GM19467 (cell line): ENCODE measurements around the gene KAT7.
A peak's percentile ranks its signal among the peaks of the same experiment; 100 is the strongest.

Experiments
- ATAC-seq: cut with Tn5 transposase; IDR thresholded peaks from one replicate; pipeline ENCODE4 v1.9.1; 2021; ENCODE audit warnings: mild to moderate bottlenecking, moderate library complexity; ENCODE audit not compliant: unreplicated experiment

The KAT7 gene

DNA sequence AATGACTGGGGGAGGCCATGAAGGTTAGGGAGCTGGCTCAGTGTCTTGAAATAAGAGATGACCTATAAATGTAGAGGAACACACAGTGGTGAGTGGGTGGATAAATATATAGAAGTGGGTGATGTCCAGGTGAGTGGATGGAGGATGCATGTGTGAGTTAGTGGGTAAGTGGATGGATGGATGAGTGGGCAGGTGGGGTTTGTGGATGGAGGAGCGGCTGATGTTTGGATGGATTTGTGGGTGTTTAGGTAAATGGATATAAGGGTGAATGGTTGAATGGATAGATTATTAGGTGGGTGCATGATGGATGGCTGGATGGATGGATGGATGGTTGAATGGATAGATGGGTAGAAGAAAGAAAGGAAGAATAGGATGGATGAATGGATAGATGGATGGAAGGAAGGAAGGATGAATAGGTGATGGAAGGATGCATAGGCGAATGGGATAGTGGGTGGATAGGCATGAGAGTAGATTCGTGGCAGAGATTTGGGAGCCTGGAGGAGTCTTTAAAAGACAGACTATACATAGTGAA is 78.5 kb downstream of the KAT7 start:
- ATAC-seq = no peak

DNA sequence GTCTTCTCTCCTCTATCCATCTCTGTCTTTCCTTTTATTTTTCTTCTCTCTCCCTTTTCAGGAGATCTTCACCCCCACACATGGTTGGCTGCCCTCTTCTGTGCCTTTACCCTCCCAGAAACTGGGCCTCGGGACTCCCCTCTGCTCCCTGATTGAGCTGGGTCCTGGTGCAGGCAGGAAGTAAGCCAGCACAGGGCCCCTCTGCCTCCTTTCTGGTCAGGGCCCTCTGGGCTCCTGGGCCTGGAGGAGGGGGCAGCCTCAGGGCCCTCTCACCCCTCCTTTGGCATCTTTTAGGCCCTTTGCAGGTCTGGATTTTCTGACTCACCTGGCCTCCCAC is 80.5 kb downstream of the KAT7 start:
- ATAC-seq = no peak

DNA sequence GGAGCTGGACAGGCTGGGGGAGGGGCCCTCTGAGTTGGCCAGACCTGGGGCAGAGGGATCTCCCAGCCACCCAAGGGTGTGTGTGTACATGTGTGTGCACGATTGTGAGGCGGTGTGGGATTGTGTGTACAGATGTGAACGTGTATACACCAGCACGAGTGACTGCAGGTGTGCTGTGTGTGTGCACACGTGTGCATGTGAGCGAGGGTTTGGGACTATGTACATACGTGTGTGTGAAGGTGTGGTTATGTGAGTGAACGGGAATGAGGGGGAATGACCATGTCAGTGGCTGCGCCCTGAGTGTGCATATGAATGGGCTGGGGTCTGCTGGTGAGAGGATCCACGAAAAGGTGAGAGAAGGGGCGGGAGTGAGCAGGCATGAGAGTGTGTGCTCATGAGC is 81.8 kb downstream of the KAT7 start:
- no peak for ATAC-seq

DNA sequence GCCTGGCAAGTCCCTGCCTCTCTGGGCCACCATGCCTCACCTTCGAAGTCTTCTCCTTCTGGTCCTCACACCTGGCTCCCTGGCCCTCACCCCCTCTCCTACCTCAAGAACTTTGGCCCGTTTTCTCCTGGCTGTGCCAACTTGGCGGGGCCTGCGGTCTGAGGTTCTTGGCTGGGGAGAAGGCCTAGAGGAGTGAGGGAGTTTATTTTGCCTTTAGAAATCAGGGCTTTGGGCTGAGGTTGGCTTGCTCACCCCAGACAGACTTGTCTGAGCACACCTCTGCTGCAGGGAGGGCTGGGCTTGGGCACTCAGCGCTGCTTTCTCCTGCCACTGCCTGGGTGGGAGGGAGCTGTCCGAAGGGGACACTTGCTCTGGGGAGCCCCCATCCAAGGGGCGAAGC is 82.7 kb downstream of the KAT7 start:
- no peak for ATAC-seq

DNA sequence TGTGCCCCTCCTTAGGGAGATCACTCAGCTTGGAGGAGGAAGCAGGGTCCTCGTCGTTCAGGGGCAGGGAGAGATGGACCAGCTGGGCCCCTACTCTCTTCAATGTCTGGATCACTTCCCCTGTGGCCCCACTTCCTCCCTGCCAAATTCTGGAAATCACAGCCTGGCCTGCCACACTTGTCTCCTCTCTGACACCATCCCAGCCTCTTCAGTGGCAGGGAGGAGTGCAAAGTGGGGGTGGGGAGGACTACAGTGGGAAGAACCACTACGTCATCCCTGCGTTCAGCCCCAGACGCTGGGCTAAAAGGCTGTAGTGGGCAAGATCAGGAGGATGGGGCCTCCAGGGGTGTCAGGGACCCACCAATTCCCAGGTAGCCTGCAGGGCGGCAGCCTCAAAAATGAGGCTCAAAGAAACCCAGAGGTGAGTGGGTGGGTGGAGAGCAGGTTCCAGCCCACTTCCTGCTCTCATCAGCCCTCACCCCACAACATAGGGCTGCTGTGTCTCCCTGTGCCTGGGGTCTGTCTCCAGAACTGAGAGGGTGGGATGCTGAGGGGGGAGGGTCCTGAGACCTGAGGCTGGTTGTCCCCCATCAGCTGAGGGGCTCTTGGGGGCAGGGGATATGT is 84.4 kb downstream of the KAT7 start:
- ATAC-seq = no peak

DNA sequence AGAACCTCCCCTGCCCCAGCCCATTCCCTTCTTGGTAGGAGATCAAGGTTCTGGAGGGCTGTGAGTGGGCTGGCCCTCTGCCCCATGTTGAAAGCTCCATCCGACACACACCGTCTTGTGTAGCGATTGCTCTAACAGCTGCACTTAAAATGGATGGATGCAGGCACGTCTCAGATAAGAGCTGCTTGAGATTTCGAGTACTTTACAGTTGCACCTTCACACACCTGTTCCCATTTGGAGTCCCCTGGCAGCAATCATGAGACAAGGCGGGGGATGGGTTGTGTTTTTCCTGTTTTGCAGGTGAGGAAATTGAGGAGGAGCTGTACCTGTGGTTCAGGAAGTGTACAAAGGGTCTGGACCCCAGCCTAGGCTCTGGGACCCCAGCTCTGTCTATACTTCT is 85.0 kb downstream of the KAT7 start:
- no peak for ATAC-seq

DNA sequence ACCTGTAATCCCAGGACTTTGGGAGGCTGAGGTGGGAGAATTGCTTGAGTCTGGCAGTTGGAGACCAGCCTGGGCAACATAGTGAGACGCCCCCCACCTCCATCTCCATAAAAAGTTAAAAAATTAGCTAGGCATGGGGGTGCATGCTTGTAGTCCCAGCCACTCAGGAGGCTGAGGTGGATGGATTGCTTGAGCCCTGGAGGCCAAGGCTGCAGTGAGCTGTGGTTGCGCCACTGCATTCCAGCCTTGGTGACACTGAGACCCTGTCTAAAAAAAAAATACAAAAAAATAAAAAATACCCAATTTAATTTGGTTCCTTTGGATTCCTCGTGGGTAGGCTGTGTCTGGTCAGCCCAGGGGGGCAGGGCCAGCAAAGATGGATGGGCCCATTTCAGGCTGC is 85.4 kb downstream of the KAT7 start:
- ATAC-seq = no peak

DNA sequence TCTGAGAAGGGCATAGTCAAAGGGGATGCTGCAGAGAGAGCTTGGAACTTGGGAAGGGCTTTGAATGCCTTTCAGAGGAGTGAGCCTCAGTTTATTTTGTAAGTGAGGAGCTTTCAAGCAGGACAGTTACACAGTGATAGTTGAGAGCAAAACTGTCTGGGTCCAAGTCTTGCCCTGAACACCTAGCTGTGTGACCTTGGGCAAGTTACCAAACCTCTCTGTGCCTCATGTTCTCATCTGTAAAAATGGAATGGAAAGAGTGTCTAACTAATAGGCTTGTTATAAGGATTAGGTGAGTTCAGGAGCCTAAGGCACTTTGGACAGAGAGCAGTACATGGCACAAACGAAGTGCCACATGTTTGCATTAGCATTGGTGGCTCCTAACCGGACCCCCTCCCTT is 86.4 kb downstream of the KAT7 start:
- no peak for ATAC-seq

DNA sequence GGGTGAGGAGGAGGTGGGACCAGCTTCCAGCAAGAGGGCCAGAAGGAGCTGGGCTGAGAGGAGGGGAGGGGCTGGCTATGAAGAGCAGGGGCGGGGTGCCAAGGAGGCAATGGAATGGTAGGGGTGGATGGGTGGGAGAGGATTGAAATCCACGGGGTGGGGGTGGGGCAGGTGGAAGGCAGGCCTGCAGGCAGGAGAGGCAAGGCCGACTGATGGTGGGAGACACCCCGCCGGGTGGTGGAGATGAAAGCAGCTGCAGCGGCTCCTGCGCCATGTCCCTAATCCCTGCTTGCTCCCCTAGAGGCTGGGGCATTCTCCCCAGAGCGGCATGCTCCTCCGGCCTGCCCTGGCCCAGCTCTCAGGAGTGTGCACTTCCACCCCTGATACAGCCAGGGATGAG is 87.2 kb downstream of the KAT7 start:
- ATAC-seq = no peak

DNA sequence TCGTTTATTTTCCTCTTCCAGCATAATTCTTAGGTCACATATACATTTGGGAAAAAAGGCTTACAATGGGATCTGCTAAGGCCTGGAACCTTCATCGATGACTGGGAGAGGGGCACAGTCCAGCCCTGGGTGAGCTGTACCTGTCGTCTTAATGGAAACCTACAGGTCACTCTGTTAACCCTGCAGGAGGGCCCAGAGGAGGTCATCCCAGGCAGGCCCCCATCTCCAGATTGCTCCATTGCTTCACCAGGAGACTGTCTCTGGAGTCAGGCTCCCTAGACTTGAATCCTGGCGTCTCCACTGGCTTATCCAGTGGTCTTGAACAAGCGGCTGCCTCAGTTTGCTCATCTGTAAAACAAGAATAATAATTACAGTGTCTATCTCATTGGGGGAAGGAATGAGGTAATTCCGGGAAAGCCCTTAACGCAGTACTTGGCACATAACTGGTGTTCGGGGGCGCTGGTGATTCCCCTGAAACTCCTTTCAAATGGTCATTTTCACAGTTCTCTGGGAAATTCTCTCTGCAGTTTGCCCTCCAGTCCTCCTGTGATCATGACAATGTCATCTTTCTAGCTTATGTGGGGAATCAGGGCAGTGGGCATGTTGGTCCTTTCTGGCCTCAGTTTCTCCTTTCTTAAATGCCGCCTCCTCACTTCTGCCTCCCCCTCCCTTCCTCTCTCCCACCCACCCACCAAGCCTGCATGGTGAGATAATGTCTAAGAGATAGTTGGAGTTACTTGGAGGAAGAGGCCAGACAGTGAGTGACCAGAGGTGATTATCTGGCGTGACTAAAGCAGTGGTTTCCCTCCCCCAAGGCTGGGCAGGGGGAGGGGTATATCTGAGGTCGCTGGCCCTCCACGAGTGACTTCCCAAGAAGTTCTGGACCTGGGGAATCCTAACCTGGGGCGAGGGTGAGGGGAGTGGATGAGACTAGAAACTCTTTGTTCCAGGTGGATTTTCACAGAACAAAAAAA is 90.7 kb downstream of the KAT7 start:
- no peak for ATAC-seq

DNA sequence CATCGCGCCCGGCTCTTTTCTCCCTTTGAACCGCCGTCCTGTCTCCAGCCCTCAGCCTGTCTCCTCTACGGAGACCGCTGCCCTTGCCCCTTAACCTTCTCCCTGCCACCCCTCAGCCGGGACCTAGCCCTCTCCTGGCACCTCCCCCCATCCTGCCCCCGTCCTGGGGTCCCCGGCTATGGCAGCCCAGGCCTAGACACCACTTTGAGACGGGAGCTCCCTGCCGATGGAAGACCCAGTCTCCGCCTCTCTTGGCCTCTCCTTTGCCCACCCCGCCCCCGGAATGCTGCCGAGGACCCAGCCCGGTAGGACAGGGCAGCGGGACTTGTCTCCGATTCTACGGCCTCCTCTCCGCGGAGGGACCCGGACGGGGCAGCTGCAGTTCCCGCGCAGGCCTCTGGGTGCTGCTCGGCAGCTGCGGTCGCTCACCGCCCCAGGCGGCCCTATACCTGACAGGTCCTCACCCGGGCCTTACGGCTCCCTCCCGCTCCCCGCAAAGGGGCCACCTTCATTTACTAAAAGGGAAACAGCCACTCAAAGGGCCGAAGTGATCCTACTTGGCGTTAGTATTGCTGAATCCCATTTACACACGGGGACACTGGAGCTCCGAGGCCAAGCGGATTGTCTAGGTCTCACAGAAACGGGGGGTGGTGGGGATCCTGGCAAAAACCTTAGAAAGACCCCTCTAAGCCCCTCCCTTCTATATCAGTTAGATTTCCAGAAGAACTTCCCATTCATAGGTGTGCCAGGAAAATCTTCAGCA is 92.0 kb downstream of the KAT7 start:
- ATAC-seq = peak; percentile 58

DNA sequence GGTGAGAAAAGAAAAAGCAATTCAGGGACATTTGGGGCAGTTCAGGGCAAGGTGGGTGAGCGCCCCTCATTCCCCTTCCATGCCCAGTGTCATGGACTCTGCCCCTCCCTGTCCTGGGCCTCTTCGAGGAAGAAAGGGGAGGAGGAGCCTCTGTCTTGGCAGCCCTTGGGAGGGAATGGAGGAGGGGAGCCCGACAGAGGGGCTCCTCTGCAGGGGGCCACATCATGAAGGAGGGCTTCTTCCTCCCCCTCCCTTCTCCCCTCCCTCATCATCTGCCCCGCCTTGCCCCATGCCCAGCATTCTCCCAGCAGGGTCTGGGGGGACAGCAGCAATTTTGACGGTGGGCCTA is 92.5 kb downstream of the KAT7 start:
- no peak for ATAC-seq

DNA sequence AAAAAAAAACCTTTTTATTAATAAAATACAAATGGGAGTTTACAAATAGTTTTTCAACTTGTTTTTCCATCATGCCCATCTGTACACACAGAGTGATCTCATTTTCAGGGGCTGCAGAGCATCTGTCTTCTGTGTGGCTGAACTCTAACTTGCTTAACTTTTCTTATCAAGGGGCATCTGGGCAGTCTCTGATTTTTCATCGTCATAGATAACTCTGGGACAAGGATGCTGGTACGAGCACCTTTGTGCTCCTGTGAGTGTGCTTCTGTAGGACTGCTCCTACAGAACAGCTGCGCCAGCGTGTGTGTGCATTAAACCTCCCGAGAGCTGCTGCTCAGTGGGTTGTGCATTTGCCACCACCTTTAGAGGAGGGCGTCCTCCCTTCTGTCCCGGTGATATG is 94.0 kb downstream of the KAT7 start:
- no peak for ATAC-seq
